ENCODE results near the gene THAP6.

DNA sequence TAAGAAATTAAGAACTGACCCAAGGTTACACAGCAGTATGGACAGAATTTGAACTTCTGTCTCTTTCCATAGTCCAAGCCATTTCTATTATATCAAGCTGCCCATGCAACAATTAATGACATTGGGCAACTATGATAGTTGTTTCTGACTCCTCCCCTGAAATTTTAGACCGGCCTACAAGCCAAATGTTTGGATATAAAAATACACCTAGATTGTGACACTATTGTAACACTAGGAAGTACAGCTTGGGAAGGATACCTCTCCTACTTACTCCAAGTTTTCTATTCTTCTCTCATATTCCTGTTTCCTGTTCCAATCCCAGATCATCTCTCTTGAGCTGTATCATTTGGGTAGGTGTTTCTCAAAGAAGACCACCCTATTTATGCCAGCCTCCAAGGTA is 43.5 kb upstream of the THAP6 start:
- TF ChIP-seq, protein P1, sequence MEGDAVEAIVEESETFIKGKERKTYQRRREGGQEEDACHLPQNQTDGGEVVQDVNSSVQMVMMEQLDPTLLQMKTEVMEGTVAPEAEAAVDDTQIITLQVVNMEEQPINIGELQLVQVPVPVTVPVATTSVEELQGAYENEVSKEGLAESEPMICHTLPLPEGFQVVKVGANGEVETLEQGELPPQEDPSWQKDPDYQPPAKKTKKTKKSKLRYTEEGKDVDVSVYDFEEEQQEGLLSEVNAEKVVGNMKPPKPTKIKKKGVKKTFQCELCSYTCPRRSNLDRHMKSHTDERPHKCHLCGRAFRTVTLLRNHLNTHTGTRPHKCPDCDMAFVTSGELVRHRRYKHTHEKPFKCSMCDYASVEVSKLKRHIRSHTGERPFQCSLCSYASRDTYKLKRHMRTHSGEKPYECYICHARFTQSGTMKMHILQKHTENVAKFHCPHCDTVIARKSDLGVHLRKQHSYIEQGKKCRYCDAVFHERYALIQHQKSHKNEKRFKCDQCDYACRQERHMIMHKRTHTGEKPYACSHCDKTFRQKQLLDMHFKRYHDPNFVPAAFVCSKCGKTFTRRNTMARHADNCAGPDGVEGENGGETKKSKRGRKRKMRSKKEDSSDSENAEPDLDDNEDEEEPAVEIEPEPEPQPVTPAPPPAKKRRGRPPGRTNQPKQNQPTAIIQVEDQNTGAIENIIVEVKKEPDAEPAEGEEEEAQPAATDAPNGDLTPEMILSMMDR (IDR thresholded peaks at IDR 0.05) = no peak
- no peak for TF ChIP-seq POLR2A (IDR thresholded peaks at IDR 0.05)

Data from esophagus squamous epithelium (tissue), 4 donors.